ENCODE data around the gene PPP1R1B. TPM values are rescaled to one million over a fixed set of nuclear protein-coding genes. Genes with fewer than 3 reads are reported as not detected.

Gene PPP1R1B
- total RNA-seq, 1 donor from 2014 or later: not detected

DNA sequence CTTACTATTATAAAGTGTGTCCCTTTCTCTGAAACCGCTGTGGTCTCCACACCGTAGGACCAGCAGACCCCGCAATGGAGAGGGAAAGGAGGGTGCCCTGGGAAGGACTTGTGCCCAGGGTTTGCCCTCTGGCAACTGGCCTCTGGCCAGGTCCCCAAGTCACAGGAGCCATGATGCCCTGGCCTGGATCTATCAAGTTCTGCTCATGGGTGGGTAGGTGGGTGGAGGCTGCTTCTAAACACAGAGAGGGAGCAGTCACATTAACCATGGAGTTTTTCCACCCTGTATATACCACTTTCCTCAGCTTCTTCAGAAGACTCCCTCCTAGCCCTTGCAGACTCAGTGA, 9.7 kb upstream of the PPP1R1B start:
- Mint-ChIP-seq H3K27me3 (ENCODE audit: insufficient read depth, low read depth) (peaks cover 54% of the 10 kb centered on the region), H3K27ac (no peak overlapping the region)

GRCh38 chr17:39617446-39618245, 9.1 kb upstream of the PPP1R1B start:
- H3K27me3 ChIP-seq: peaks cover 92% of the 10 kb centered on the region
- Mint-ChIP-seq H3K9me3 (no peaks in the 10 kb centered on the region), H3K27ac (no peak overlapping the region), H3K4me3 (peak overlapping the region; percentile 87), H3K4me1 (peaks cover 13% of the 10 kb centered on the region), H3K36me3 (no peaks in the 10 kb centered on the region), H3K27me3 (ENCODE audit: insufficient read depth, low read depth) (peaks cover 60% of the 10 kb centered on the region)
- peak overlapping the region; percentile 64 for H3K4me3 ChIP-seq
- no peak overlapping the region for H2AFZ ChIP-seq (replicated peaks)
- H3K4me1 ChIP-seq: peaks cover 5% of the 10 kb centered on the region
- H4K20me1 ChIP-seq (ENCODE audit: low read depth): peaks cover 10% of the 10 kb centered on the region
- no peaks in the 10 kb centered on the region for H3K79me2 ChIP-seq (ENCODE audit: low read depth)
- peaks cover 14% of the 10 kb centered on the region for H3F3A ChIP-seq (ENCODE audit: low read depth)
- no peak overlapping the region for H3K27ac ChIP-seq
- no peaks in the 10 kb centered on the region for H3K9me3 ChIP-seq (ENCODE audit: low read depth)
- no peaks in the 10 kb centered on the region for H3K36me3 ChIP-seq
- H3K9ac ChIP-seq: no peak overlapping the region
- peak; percentile 69 for DNase-seq (ENCODE audit: low spot score)
- H3K4me2 ChIP-seq: peak overlapping the region; percentile 96
- TF ChIP-seq EZH2 (IDR thresholded peaks at IDR 0.05) (peak; percentile 42), CTCF (IDR thresholded peaks at IDR 0.05) (no peak), EZH2phosphoT487 (IDR thresholded peaks at IDR 0.05) (peak; percentile 46)

More for the DNA sequence above, 9.7 kb upstream of the PPP1R1B start:
- H3K9ac ChIP-seq: no peak overlapping the region
- Mint-ChIP-seq H3K36me3 (no peaks in the 10 kb centered on the region), H3K4me3 (peak overlapping the region; percentile 57), H3K9me3 (no peaks in the 10 kb centered on the region), H3K4me1 (peaks cover 8% of the 10 kb centered on the region)
- peaks cover 10% of the 10 kb centered on the region for H4K20me1 ChIP-seq (ENCODE audit: low read depth)
- no peak overlapping the region for H3K4me3 ChIP-seq
- H3K36me3 ChIP-seq: no peaks in the 10 kb centered on the region
- peak overlapping the region; percentile 96 for H3K4me2 ChIP-seq
- H3K9me3 ChIP-seq (ENCODE audit: low read depth): no peaks in the 10 kb centered on the region
- H3K27ac ChIP-seq: no peak overlapping the region
- peaks cover 10% of the 10 kb centered on the region for H3F3A ChIP-seq (ENCODE audit: low read depth)
- peaks cover 5% of the 10 kb centered on the region for H3K4me1 ChIP-seq
- DNase-seq (ENCODE audit: low spot score): no peak
- peaks cover 98% of the 10 kb centered on the region for H3K27me3 ChIP-seq
- no peaks in the 10 kb centered on the region for H3K79me2 ChIP-seq (ENCODE audit: low read depth)
- no peak for TF ChIP-seq EZH2phosphoT487 (IDR thresholded peaks at IDR 0.05)
- TF ChIP-seq EZH2 (IDR thresholded peaks at IDR 0.05): peak; percentile 60
- no peak overlapping the region for H2AFZ ChIP-seq (replicated peaks)

- no peaks in the 10 kb centered on the region for H3K36me3 Mint-ChIP-seq
- no peak overlapping the region for H3K9ac ChIP-seq
- H3K4me2 ChIP-seq: peak overlapping the region; percentile 96
- H3K79me2 ChIP-seq (ENCODE audit: low read depth): no peaks in the 10 kb centered on the region
- no peaks in the 10 kb centered on the region for H3K9me3 Mint-ChIP-seq
- DNase-seq (ENCODE audit: low spot score): no peak
- no peaks in the 10 kb centered on the region for H3K9me3 ChIP-seq (ENCODE audit: low read depth)
- H3K4me1 Mint-ChIP-seq: peaks cover 13% of the 10 kb centered on the region
- no peak overlapping the region for H3K27ac Mint-ChIP-seq
- peaks cover 5% of the 10 kb centered on the region for H3K4me1 ChIP-seq
- H3K27me3 Mint-ChIP-seq (ENCODE audit: insufficient read depth, low read depth): peaks cover 58% of the 10 kb centered on the region
- peaks cover 91% of the 10 kb centered on the region for H3K27me3 ChIP-seq
- no peaks in the 10 kb centered on the region for H3K36me3 ChIP-seq
- no peak overlapping the region for H3K27ac ChIP-seq
- TF ChIP-seq EZH2phosphoT487 (IDR thresholded peaks at IDR 0.05) (peak; percentile 79), CTCF (IDR thresholded peaks at IDR 0.05) (no peak), EZH2 (IDR thresholded peaks at IDR 0.05) (peak; percentile 82)
- H3K4me3 Mint-ChIP-seq: peak overlapping the region; percentile 87
- H3F3A ChIP-seq (ENCODE audit: low read depth): peaks cover 14% of the 10 kb centered on the region
- H4K20me1 ChIP-seq (ENCODE audit: low read depth): peaks cover 10% of the 10 kb centered on the region
- H2AFZ ChIP-seq (replicated peaks): no peak overlapping the region
- peak overlapping the region; percentile 64 for H3K4me3 ChIP-seq
Measured at GRCh38 chr17:39618246-39618913, 8.4 kb upstream of the PPP1R1B start.
